ENCODE data around the gene PHACTR1.

Gene PHACTR1

GRCh38 chr6:13229205-13230085 lies 512.9 kb downstream of the PHACTR1 start:
- POLR2A ChIA-PET (ENCODE audit: low non-redundant PET), result no interaction called here
- TF ChIP-seq CTCF (conservative IDR thresholded peaks at IDR 0.05; ENCODE audit: low read depth), result peak; percentile 24; the same call in 1 of the 2 replicates
- CTCF ChIA-PET, result interaction anchor here (0.6 kb wide), 1 partner anchor 1699 kb away, joined by 3 read pairs; no protein-coding TSS in a partner anchor
- peak; percentile 35 for DNase-seq (ENCODE audit: low spot score)
- H3K27ac ChIP-seq, result no peak overlapping the region

GRCh38 chr6:13233106-13233505 lies 516.5 kb downstream of the PHACTR1 start:
- CTCF ChIA-PET, result no interaction called here
- no peak for TF ChIP-seq CTCF (conservative IDR thresholded peaks at IDR 0.05; ENCODE audit: low read depth)
- DNase-seq (ENCODE audit: low spot score), result no peak
- POLR2A ChIA-PET (ENCODE audit: low non-redundant PET), result no interaction called here
- no peak overlapping the region for H3K27ac ChIP-seq

GRCh38 chr6:13234130-13234529 lies 517.6 kb downstream of the PHACTR1 start:
- H3K27ac ChIP-seq, result no peak overlapping the region
- TF ChIP-seq CTCF (conservative IDR thresholded peaks at IDR 0.05; ENCODE audit: low read depth), result no peak
- ChIA-PET CTCF (interaction anchor here (0.6 to 0.9 kb wide), 3 partner anchors 18 to 45 kb away, joined by 3 to 4 read pairs (median 4); no protein-coding TSS in a partner anchor), POLR2A (ENCODE audit: low non-redundant PET) (no interaction called here)
- peak; percentile 32 for DNase-seq (ENCODE audit: low spot score)

GRCh38 chr6:13235339-13235738 lies 518.8 kb downstream of the PHACTR1 start:
- no peak for TF ChIP-seq CTCF (conservative IDR thresholded peaks at IDR 0.05; ENCODE audit: low read depth)
- no peak for DNase-seq (ENCODE audit: low spot score)
- ChIA-PET POLR2A (ENCODE audit: low non-redundant PET) (no interaction called here), CTCF (no interaction called here)
- no peak overlapping the region for H3K27ac ChIP-seq

GRCh38 chr6:13237318-13237717 lies 520.8 kb downstream of the PHACTR1 start:
- ChIA-PET CTCF (no interaction called here), POLR2A (ENCODE audit: low non-redundant PET) (no interaction called here)

GRCh38 chr6:13238017-13238416 lies 521.5 kb downstream of the PHACTR1 start:
- DNase-seq (ENCODE audit: low spot score), result no peak
- ChIA-PET POLR2A (ENCODE audit: low non-redundant PET) (no interaction called here), CTCF (no interaction called here)
- H3K27ac ChIP-seq, result no peak overlapping the region
- no peak for TF ChIP-seq CTCF (conservative IDR thresholded peaks at IDR 0.05; ENCODE audit: low read depth)

More at GRCh38 chr6:13237318-13237717, 520.8 kb downstream of the PHACTR1 start:
- DNase-seq (ENCODE audit: low spot score), result no peak
- H3K27ac ChIP-seq, result no peak overlapping the region
- TF ChIP-seq CTCF (conservative IDR thresholded peaks at IDR 0.05; ENCODE audit: low read depth), result no peak
